NCI-H1092 treated with DMSO at 0.1 percent for 48 hours (cell line): Measurements from ENCODE around the gene KIRREL3.

ENCODE experiments used
- DNase-seq: peaks from one replicate; lab custom pipeline; 2025; lab: John Stamatoyannopoulos, UW

Gene KIRREL3

DNA sequence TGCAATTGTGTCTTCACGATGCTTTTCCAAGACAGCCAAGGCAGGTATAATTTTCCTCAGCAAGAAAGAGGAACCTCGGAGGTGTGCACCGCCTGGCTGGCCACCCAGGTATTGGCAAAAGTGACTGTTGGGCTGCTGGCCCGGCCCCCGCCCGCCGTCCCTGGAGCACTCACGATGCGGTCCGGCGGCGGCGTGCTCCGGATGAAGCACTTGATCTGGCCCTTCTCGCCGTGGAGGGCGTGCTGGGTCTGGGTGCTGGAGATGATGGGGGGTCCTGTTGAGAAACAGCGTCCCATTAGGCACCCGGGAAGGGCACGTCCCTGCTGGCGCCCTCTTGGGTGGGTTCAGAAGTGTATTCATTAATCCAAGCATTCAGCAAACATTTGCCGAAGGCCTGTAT lies 560.3 kb downstream of the KIRREL3 start:
- DNase-seq = no peak

DNA sequence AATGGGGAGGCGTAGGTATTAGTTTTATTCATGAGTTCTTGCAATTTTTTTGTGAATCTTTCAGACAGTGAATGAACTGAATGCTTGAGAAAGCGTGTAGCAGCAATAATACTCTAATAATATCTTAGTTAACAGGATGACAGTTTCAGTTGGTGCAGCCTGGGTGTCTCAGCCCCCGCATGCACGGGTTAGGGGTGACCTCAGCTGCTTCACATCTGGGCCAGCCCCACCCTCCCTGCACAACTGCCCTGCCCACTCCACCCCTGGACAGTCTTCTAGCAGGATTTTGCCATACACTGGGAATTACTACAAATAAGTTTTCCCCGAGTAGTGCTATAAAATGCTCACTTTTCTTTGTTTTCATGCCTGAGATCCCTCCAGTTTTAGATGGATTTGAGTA lies 561.9 kb downstream of the KIRREL3 start:
- no peak for DNase-seq

DNA sequence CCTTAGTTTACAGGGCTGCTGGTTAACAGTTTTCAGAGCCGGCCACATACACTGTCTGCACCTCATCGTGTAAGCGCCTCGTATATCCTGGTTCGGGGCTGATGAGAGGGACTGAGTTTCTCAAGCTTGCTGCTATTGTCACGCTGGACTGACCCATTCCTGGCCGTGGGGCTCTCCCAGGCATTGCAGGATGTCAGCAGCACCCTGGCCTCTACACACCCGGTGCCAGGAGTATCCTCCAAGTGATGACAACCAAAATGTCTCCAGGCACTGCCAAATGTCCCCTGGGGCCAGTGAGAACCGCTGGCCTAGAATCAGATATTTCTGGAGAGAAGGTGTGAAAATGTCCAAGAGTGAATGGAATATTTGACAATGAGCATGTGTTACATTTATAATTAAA lies 562.3 kb downstream of the KIRREL3 start:
- no peak for DNase-seq

DNA sequence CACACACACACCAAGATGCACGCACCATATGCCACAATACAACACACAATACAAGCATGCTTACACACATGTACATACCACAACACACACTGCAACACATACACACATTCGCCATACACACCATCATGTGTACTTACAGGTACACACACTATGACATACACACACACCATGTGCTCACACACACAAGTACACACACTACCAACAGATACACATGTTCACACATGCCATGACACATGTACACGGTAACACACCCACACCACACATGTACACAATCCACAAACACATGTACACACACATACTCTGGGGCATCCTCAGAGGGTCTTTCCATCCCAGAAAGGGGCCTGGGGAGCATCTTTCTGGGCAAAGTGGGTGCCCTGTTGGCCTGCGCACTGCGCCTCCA lies 562.8 kb downstream of the KIRREL3 start:
- no peak for DNase-seq

DNA sequence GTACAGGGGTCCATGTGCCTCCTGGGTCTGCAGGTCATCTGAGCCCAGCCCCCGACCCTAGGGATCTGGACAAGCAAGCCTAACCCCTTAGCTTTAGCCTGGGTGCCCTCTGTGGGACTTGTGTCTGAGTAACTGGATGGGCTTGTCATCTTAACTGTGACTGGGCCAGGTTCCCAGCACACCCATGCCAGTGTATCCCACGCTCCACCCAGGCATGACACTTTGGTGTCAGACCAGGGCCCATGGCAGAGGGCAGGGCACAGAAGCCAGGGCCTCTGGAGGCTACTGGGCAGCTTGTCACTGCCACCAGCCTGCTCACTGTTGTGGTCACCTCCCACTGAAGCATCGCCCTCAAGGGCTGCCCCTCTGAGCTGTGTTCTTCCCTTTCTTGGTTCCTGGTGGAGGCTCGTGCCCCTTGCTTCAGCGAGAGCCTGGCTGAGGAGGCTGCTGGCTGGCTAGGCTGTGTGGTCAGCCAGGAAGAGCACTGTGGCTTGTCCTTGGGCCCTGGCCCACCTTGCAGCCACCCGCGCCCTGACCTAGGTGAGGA lies 564.3 kb downstream of the KIRREL3 start:
- DNase-seq = no peak

DNA sequence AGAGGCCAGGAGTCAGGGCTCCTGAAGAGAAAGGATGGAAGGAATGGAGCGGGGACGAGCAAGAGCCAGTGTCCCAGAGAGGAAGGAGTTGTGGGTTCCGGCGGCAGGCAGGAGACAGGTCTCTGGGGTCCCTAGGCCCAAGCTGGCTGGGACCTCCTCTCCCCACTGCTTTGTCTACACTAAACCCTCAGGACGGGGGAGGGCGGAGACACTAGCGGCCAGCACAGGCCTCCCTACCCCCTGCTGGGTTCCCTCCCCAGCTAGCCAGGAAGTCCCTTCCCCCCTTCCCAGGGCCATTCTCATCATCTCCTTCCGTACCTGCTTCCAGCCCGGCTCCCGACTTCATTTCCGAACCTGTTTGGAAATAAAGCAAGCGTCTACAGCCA lies 565.6 kb downstream of the KIRREL3 start:
- DNase-seq = no peak

DNA sequence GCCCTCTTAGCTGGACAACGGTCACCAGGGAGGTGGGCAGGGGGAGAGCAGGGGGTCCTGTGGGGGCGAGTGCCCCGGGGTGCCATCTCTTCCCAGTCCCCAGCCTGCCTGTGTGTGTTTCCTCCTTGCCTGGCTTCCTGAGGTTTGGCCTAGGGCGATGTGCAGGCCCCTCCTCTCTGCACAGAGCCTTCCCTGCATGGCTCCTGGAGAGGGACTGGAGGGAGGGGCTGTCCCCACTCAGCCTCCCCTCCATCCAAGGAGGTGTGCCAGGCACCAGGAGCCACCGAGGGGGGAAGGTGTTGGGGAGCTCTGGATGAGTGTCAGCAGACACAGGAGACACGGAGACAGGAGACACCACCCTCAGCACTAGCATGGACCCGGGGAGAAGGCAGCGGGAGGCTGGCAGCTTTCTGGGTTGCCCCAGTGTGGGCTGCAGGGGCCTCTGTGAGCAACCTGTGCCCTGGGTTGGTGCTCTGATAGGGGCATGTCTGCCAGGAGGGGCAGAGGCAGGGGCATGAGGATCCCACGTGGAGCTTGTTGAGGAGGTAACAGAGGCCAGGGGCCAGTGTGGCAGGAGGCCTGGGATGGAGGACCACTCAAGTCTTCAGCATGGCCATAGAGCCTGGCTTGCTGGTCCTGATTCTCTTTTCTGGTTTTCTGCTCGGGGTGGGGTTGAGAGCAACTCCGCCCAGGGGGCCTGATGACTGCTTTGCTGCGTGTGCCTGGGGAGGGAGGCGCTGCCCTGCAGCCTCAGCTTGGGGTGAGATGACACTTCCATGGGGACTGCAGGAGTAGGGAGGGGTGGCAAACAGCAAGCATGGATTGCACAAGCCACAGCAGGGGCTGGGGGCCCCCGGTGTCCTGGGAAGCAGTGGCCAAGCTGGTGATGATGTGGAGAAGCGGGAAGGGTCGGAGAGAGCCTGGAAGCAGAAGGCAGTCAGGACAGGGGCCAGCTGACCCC lies 566.3 kb downstream of the KIRREL3 start:
- DNase-seq = no peak

DNA sequence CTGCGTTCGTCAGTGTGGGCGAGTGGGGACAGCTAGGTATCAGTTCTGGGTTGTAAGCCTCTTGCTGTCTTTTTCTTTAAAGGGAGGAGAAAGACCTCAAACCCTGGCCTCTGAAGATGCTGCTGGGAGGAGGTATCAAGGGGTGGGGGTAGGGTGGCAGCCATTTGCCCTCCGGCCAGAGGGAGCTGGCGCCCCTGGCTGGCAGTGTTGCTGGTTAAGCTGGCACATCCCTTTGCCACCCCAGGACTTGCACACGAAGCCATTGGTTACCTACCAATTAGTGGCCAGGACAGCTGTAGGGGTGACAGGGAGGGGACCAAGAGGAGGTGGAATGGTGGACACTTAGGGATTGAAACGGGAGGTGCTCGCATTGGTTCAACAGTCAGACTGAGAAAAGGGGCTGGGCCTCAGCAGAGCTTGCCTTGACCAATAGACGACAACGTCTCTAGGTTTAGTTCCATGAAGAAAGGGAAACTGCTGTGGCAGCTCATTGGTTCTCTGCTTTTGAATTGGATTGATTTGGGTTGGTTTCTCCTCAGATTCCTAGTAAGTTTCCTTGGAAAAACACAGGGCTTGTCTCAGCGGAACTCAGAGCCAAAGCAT lies 567.2 kb downstream of the KIRREL3 start:
- DNase-seq = no peak

DNA sequence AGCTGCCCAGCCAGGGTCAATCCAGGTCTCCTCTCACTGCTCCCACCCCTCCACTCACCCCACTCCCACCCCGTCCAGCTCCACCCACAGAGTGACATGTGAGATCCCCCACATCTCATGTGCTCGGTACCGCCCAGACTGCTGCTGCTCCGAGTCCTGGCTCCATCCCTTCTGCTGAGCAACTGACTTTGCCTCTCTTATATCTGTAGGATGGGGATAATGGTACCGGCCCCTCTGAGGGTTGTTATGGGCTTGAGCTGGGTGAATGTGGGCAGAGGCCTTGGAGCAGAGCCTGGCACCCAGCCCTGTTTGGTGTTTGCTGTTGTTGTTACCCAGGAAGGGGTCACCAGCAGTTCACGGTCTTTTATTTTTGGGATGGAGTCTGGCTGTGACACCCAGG lies 568.0 kb downstream of the KIRREL3 start:
- DNase-seq = no peak

DNA sequence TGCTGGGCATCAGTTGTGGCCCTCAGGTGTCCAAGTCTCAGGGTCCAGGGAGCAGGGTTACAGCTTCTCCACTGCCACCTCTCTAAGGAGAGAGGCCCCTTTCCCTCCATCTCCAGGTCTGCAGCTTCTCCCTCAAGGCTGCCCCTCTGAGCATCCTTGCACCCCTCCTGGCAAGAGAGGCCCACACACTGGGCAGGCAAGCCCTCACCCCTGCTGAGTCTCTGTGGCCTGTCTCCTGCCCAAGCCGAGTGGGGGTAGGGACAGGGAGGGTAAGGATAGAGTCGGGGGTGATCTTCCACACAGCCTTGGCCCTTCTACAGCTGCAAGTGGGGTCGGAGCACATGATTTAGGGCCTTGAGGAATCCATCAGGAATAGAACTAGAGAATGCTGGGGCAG lies 568.5 kb downstream of the KIRREL3 start:
- DNase-seq = no peak

DNA sequence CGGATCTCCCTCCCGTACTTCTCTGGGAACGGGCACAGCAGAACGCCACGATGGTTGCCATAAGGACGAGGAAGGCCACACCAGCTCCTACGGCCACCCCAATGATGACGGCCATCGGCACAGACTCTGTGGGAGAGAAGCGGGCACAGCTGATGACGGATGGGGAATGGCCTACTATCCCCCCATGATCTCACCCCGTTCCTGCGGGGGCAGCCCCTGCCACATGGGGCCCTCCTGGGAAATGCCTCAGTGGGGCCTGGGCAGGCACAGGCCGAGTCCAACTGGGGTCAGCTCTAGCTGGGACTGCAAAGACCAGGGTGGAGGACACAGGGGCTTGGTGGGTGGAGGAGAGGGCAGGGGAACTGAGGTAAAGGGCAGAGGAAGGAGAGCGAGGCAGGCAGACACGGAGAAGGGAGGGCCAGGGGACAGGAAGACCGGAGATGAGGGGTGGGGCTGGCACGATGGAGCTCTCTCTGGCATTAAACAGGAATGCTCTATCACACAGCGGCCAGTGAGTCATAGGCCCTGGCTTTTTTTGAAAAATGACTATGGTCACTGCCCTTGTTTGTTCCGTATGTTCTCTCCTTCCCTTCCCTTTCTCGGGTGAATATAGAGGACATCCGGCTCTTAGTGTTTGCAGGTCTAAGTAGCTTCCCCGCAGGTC lies 569.0 kb downstream of the KIRREL3 start:
- no peak for DNase-seq

DNA sequence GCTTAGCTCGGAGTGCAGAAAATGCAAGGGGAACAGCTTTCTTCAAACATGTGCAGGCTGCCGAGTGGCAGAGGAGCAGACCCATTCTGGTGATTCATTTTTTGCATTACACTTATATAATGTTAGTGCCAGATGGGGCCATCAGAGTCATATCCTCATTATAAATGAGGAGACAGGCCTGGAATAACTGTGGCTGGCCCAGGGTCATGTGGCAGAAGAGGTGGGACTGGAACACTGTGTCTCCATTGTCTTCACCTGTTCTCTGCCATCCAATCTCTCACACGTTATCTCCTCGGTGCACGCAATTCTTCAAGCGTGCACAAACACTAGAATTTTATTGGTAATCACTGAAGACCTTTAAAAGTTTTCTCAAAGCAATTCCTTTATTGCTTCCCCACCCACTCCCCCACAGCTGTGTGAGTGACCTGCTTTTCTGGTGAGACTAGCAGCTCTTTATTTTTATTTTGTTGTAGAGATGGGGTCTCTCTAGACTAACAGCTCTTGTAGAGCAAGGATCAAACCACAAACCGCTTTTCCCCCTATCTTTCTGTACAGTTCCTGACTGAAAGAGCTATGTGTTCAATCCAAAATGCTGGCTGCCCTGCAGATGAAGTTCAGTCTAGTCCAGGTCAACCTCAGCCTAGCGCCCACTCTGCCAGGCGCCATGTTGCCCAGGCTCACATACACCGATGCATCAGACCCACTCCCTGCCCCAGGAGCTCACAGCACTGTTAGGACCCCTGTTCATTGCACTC lies 569.8 kb downstream of the KIRREL3 start:
- no peak for DNase-seq

DNA sequence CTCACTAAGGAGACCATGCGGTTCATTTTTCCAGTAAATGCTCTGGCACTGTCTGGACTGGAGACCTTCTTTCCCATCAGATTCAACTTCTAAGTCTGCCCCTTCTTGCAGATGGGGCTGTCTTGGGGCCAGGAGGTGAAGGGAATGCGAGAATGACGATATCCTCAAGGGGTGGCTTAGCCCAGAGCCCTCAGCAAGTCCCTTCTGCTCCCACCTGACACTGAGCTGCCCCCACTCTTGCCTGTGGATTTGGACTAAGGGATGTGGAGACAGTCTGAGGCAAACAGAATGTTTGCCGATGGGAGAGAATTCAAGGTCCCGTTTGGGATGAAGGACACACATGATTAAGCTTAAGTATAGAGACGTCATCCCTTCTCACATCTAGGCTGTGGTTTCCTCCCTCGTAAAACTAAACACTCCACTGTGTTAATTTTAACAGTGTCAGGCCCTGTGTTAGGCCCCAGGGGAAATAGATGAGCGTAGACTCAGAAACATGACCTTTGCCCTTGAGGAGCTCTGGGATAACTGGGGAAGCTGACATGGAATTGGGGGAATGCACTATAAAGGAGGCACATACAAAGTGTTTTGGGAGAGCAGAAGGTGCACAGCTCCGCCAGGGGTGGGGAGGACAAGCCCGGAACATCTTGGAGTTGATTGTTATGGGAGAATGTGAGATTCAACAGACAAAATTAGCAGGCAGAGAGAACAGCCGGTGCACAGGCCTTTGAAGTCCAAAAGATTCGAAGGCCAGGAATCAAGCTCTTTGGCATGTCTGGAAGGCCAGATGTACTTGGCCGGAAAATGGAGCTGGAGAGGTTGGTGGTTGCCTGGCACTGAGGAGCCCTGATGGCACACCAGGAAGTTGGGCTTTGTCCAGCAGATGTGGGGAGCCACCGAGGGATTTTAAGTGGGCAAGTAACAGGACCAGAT lies 573.5 kb downstream of the KIRREL3 start:
- DNase-seq = no peak

DNA sequence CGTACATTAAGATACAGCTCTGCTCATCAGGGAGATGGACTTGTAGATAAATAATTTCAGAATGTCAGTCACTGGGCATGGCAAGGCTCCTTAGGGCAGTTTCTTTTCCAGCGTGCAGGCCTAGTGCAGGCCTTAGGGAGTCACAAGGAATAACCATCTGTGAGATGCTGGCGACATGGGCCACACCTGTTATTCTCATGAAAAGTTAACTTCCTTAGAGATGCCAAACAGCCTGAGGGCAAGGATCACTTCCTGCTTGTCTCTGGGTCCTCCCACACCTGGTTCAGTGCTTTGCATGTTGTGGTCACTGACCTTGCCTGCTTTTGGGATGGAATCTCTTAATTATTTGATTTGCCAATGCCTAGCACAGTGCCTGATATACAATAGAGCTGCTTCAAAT lies 574.5 kb downstream of the KIRREL3 start:
- no peak for DNase-seq

DNA sequence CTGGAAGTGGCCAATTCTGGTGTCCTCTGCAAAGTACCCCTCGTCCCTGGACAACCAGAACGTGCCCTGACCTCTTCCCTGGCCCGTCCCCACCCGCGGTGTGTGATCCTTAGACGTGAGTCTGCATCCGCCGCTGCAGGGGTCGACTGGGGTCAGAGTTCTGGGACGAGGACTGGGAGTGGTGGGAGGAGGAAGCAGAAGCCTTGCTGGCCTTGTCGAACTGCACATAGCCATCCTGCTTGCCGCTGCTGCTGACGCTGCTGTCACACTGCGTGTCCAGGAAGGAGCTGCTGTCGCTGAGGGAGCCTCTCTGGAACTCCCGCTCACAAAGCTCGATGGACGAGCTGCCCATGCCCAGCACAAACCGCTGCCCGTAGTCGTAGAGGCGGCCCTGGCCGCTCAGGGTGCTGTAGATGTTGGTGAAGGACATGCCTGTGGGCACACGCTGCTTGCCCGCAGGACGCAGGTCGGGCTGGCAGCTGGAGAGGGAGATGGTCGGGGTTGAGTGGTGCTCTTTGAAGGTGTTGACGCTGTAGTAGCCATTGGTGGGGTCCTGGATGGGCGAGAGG lies 576.0 kb downstream of the KIRREL3 start:
- no peak for DNase-seq

DNA sequence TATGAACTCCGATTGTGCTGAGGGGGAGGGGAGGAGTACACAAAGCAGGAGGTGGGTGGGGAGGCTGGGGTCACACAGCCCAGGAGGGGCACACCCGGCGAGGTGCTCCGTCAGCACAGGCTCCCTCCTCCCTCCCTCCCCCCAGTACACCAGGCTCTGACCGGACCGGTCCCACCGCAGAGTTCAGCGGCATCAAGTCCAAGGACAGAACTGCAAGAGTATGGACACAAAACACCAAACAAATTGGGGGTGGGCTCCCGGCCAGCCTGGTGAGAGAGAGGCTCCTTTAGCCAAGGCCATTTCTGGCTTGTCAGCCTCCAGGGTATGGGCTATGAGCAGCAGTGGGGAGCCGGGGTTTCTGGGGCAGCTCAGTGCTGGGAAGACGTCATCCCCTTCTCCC lies 576.8 kb downstream of the KIRREL3 start:
- no peak for DNase-seq

DNA sequence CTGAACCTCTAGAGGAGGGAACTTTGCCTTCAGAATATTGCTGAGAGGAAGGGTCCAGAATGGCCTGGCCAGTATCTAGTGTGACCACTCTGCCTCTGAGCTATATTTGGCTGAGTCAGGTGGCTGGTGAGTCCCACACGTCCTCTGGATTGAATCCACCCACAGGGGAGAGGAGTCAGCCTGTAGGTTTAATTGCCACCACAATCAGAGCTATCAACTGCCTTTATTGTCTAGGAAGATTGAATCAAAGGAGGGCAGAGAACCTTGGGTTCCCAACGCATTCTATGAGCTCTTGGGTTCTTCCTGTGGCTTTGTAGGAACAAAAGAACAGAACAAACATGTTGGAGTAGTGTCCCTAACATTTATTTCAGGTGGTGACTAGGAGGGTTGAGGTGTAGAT lies 577.4 kb downstream of the KIRREL3 start:
- DNase-seq = no peak

DNA sequence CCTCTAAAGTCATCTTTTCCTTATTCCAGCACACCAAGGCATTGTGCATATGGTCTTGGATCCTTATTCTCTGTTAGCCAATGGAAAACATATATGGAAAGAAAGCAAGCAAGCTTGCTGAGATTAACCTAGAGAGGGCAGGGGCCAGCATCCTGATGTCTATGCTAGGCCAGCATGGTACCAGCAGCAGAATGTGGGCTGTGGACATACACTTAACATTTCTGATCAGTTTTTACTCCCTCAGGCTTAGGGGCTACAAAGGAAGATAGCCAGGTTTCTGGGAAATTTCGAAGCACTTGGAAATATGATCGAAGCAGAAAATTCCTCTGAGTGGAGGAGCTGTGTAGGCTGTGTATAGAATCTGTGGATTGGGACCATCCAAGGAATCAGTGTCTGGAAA lies 578.1 kb downstream of the KIRREL3 start:
- DNase-seq = no peak

DNA sequence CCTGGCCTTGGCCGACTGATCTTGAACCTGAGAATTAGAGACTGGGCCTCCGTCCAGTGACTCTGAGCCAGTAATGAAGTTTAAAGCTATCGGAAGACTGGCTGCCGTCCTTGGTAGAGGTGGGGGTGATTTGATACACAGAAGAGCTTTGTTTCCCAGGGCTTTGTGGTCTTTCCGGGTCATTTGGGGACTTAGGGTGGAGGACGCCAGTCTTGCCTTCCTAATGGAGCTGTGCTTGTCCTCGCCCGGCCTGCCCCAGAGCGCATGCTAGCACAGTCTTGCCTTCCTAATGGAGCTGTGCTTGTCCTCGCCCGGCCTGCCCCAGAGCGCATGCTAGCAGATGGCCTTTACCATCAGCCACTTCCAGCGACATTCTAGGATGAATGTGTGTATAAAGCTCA lies 579.3 kb downstream of the KIRREL3 start:
- no peak for DNase-seq

DNA sequence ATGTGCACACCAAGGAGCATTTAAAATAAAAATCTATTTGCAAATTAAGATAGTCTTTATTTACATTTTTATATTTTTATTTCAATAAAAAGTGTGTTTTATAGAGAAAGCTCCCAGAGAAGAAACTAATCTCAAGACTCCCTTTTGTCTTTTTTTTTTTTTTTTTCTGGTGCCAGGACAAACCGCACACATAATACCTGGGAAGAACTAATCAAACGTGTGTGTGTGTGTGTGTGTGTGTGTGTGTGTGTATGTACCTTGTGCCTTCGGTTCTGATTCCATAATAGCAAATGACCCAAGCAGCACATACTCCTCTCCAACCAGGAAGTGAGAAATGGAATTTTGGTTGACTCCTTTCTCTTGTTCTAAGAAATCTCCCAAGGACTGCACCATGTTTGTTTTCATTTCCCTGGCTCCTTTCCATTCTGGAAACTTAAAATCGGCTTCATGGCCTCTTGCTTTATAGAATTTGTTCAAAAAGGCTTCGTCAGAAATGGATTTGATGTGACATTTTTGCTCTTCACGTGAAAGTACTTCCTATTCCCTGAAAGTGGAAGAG lies 579.8 kb downstream of the KIRREL3 start:
- no peak for DNase-seq
